SK-N-SH treated with all-trans-retinoic acid at 6 μM for 48 hours (cell line): ENCODE results near the gene NOXA1.

Experiments
- ARNTL ChIP-seq: fragments of 450-650 bp; formaldehyde crosslinking; IDR thresholded peaks from 2 replicates; pipeline ENCODE4 v1.5.0; 2020; ENCODE audit warnings: low read depth, mild to moderate bottlenecking, moderate library complexity, borderline replicate concordance
- BACH2 ChIP-seq: fragments of 250-450 bp; sonication (Bioruptor Pico); IDR thresholded peaks from 2 replicates; pipeline ENCODE4 v1.9.0; 2021; ENCODE audit warnings: mild to moderate bottlenecking, borderline replicate concordance
- ESRRG ChIP-seq: fragments of 250-450 bp; sonication (Bioruptor Pico); IDR thresholded peaks from 2 replicates; pipeline ENCODE4 v1.6.1; 2021; ENCODE audit warnings: mild to moderate bottlenecking
- OSR1 ChIP-seq: fragments of 250-450 bp; sonication (Bioruptor Pico); IDR thresholded peaks from 2 replicates; pipeline ENCODE4 v1.8.0; 2022; ENCODE audit warnings: moderate library complexity, mild to moderate bottlenecking, inconsistent platforms
- PPARA ChIP-seq: fragments of 250-450 bp; sonication (Bioruptor Pico); IDR thresholded peaks from 2 replicates; pipeline ENCODE4 v1.5.0; 2020; ENCODE audit warnings: mild to moderate bottlenecking, borderline replicate concordance
- RARB ChIP-seq: fragments of 250-450 bp; sonication (Bioruptor Pico); IDR thresholded peaks from 2 replicates; pipeline ENCODE4 v1.8.0; 2021; ENCODE audit warnings: mild to moderate bottlenecking, moderate library complexity
- ZFP30 ChIP-seq: fragments of 450-650 bp; formaldehyde crosslinking; IDR thresholded peaks from 2 replicates; pipeline ENCODE4 v1.5.0; 2022; ENCODE audit warnings: mild to moderate bottlenecking, moderate library complexity
- ZNF70 ChIP-seq: fragments of 450-650 bp; formaldehyde crosslinking; IDR thresholded peaks from 2 replicates; pipeline ENCODE4 v1.5.0; 2020; ENCODE audit warnings: mild to moderate bottlenecking, moderate library complexity
- ZNF8 ChIP-seq: fragments of 450-650 bp; formaldehyde crosslinking; IDR thresholded peaks from 2 replicates; pipeline ENCODE4 v1.5.0; 2020; ENCODE audit warnings: mild to moderate bottlenecking, moderate library complexity
- TF ChIP-seq, protein P1 (sequence below): fragments of 250-450 bp; sonication (Bioruptor Pico); IDR thresholded peaks from 2 replicates; pipeline ENCODE4 v1.8.0; 2020; ENCODE audit warnings: mild to moderate bottlenecking, moderate library complexity, borderline replicate concordance
- TF ChIP-seq, protein P2 (sequence below): fragments of 250-450 bp; sonication (Bioruptor Pico); IDR thresholded peaks from 2 replicates; pipeline ENCODE4 v1.8.0; 2021; ENCODE audit warnings: low read depth, mild to moderate bottlenecking, moderate library complexity, borderline replicate concordance
- TF ChIP-seq, protein P3 (sequence below): fragments of 250-450 bp; sonication (Bioruptor Pico); IDR thresholded peaks from 2 replicates; pipeline ENCODE4 v1.5.1; 2020; ENCODE audit warnings: low read depth, mild to moderate bottlenecking, moderate library complexity

DNA sequence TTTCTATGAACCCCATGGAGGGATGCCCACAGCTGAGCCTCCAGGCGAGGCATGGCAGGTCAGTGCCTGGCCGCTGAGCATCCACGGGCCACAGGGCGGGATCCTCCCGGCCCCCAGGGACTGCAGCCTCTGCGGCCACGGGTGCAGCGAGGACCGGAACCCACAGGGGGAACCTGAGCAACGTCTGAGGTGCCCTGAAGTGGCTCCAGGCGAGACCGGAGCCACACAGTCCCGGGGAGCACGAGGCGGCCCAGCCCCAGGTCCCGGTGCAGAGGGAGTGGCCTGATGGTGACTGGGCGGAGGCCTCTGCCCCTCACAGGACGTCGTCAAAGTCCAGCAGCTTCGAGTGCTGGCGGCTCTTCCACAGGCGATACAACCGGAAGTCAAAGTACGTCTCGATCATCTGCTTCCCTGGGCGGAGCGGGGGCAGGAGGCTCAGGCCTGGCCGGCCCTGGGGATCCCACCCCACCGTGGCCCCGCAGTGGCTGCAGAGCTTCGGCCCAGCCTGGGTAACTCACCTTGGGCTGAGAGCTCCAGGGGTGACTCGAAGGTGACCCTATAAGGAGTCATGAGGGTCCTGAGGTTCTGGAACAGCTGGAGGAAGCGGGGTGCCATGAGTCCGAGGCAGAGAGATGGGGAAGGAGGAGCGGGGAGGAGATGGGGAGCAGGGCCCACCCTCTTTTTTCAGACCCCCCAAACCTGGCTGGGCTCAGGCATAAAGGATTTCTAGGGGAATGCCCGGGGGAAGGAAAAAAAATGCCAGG is 26.1 kb downstream of the NOXA1 start:
- TF ChIP-seq, protein P1, sequence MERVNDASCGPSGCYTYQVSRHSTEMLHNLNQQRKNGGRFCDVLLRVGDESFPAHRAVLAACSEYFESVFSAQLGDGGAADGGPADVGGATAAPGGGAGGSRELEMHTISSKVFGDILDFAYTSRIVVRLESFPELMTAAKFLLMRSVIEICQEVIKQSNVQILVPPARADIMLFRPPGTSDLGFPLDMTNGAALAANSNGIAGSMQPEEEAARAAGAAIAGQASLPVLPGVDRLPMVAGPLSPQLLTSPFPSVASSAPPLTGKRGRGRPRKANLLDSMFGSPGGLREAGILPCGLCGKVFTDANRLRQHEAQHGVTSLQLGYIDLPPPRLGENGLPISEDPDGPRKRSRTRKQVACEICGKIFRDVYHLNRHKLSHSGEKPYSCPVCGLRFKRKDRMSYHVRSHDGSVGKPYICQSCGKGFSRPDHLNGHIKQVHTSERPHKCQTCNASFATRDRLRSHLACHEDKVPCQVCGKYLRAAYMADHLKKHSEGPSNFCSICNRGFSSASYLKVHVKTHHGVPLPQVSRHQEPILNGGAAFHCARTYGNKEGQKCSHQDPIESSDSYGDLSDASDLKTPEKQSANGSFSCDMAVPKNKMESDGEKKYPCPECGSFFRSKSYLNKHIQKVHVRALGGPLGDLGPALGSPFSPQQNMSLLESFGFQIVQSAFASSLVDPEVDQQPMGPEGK = no peak
- no peak for TF ChIP-seq ZFP30
- TF ChIP-seq OSR1 (CRISPR knock-in tag) = no peak
- no peak for TF ChIP-seq RARB
- no peak for TF ChIP-seq PPARA (CRISPR knock-in tag)
- no peak for TF ChIP-seq ESRRG (CRISPR knock-in tag)
- TF ChIP-seq, protein P2, sequence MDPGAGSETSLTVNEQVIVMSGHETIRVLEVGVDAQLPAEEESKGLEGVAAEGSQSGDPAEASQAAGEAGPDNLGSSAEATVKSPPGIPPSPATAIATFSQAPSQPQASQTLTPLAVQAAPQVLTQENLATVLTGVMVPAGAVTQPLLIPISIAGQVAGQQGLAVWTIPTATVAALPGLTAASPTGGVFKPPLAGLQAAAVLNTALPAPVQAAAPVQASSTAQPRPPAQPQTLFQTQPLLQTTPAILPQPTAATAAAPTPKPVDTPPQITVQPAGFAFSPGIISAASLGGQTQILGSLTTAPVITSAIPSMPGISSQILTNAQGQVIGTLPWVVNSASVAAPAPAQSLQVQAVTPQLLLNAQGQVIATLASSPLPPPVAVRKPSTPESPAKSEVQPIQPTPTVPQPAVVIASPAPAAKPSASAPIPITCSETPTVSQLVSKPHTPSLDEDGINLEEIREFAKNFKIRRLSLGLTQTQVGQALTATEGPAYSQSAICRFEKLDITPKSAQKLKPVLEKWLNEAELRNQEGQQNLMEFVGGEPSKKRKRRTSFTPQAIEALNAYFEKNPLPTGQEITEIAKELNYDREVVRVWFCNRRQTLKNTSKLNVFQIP (CRISPR knock-in tag) = no peak
- TF ChIP-seq ZNF70 = no peak
- TF ChIP-seq BACH2 (CRISPR knock-in tag) = no peak
- TF ChIP-seq, protein P3, sequence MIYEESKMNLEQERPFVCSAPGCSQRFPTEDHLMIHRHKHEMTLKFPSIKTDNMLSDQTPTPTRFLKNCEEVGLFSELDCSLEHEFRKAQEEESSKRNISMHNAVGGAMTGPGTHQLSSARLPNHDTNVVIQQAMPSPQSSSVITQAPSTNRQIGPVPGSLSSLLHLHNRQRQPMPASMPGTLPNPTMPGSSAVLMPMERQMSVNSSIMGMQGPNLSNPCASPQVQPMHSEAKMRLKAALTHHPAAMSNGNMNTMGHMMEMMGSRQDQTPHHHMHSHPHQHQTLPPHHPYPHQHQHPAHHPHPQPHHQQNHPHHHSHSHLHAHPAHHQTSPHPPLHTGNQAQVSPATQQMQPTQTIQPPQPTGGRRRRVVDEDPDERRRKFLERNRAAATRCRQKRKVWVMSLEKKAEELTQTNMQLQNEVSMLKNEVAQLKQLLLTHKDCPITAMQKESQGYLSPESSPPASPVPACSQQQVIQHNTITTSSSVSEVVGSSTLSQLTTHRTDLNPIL (CRISPR knock-in tag) = no peak
- TF ChIP-seq ARNTL (CRISPR knock-in tag) = no peak
- TF ChIP-seq ZNF8 (CRISPR knock-in tag) = no peak
